Measurements from ENCODE around the gene TENM3.

DNA sequence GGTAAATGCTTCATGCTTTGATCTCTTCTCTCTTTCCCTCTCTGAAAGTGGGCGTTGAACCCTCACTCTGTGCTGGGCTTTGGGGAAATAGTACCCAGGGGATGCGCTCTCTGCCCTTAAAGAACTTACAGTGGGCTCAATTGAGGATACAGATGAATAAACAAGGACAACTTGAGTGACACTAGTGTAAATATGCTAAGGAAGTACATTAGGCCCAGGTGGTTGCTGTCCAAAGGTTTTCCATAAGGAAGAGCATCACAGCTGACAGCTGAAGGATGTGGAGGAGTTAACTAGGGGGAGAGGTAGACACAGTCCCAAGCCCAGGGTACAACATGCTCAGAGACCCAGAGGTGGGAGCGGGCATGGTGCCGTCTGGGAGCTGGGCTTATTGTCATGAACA is 49.4 kb downstream of the TENM3 start:
- TF ChIP-seq EZH2 (optimal IDR thresholded peaks at IDR 0.05; ENCODE audit: low read depth, low read length) (no peak), EZH2phosphoT487 (IDR thresholded peaks at IDR 0.05; ENCODE audit: low read length) (no peak)
- TF ChIP-seq, protein P1, sequence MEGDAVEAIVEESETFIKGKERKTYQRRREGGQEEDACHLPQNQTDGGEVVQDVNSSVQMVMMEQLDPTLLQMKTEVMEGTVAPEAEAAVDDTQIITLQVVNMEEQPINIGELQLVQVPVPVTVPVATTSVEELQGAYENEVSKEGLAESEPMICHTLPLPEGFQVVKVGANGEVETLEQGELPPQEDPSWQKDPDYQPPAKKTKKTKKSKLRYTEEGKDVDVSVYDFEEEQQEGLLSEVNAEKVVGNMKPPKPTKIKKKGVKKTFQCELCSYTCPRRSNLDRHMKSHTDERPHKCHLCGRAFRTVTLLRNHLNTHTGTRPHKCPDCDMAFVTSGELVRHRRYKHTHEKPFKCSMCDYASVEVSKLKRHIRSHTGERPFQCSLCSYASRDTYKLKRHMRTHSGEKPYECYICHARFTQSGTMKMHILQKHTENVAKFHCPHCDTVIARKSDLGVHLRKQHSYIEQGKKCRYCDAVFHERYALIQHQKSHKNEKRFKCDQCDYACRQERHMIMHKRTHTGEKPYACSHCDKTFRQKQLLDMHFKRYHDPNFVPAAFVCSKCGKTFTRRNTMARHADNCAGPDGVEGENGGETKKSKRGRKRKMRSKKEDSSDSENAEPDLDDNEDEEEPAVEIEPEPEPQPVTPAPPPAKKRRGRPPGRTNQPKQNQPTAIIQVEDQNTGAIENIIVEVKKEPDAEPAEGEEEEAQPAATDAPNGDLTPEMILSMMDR (IDR thresholded peaks at IDR 0.05; ENCODE audit: low read length) = no peak

All from MM.1S (cell line).